ENCODE measurements around the gene BSCL2. TPM values are rescaled to one million over a fixed set of nuclear protein-coding genes. Genes with fewer than 3 reads are reported as not detected.

BSCL2 gene
- total and polyA plus RNA-seq, 2 donors (not counting 1 experiment from before 2014, with no cell fraction given) = 38.5 to 56.3 TPM

- H3K27ac Mint-ChIP-seq = peak within 1 kb of the TSS; percentile 93
- WGBS (ENCODE audit: insufficient coverage) = 8% methylated on average over 48 of the region's 55 CpGs
- ChIA-PET CTCF (interaction anchor here (0.6 to 3.0 kb wide), 7 partner anchors 11 to 778 kb away, joined by 3 to 32 read pairs (median 3); partner anchors contain the start of genes C11orf98, CSKMT and POLR2G), POLR2A (interaction anchor here (0.6 to 3.2 kb wide), 11 partner anchors 8 to 1354 kb away, joined by 3 to 16 read pairs (median 5); partner anchors contain the start of genes C11orf98, CSKMT, EML3 and HNRNPUL2)
- Histone ChIP-seq H2AFZ (ENCODE audit: insufficient read depth, low read depth, low read length, poor library complexity, severe bottlenecking) (peak within 1 kb of the TSS; percentile 96), H3K79me2 (ENCODE audit: control insufficient read depth, insufficient read depth, low read length) (peaks cover 35% of the 10 kb centered on the region), H3K4me1 (ENCODE audit: control insufficient read depth in 2 of 2, insufficient read depth in 2 of 2, low read length in 2 of 2) (peaks cover 9 to 20% of the 10 kb centered on the region in 2 donors), H3K36me3 (replicated peaks in 1 of 2; ENCODE audit: control extremely low read depth in 1 of 2, control insufficient read depth in 1 of 2, extremely low read depth in 1 of 2, insufficient read depth in 2 of 2, low read length in 1 of 2) (peaks cover 1 to 20% of the 10 kb centered on the region in 2 experiments), H3K27me3 (replicated peaks in 1 of 4; ENCODE audit: control extremely low read depth in 1 of 4, control insufficient read depth in 3 of 4, insufficient read depth in 4 of 4, low read length in 3 of 4) (no peaks in the 10 kb centered on the region), H3K4me2 (replicated peaks; ENCODE audit: low read depth, low read length, poor library complexity, severe bottlenecking) (peak within 1 kb of the TSS; percentile 90), H4K20me1 (ENCODE audit: control insufficient read depth, insufficient read depth, low read length, poor library complexity, severe bottlenecking) (no peaks in the 10 kb centered on the region), H3K4me3 (ENCODE audit: control extremely low read depth in 1 of 5, extremely low read depth in 1 of 5, insufficient read depth in 1 of 5, low read depth in 2 of 5, low read length in 4 of 5) (peak within 1 kb of the TSS; percentile 71 to 99 (median 98)), H3K27ac (ENCODE audit: low read length in 2 of 2) (peak within 1 kb of the TSS; percentile 83 to 99), H3K9ac (ENCODE audit: low read length) (peak within 1 kb of the TSS; percentile 99), H3K9me3 (ENCODE audit: control extremely low read depth in 1 of 3, control insufficient read depth in 2 of 3, insufficient read depth in 1 of 3, low read length in 2 of 3) (no peaks in the 10 kb centered on the region)
- intact Hi-C loops (cut with micrococcal nuclease) = loop anchor here (1.0 to 2.0 kb wide), 6 partner anchors 8 to 48 kb away; partner anchors contain the start of genes C11orf98, CSKMT, HNRNPUL2 and INTS5
- DNase-seq = peak; percentile 92
- H3K4me3 Mint-ChIP-seq = peak within 1 kb of the TSS; percentile 88
- ATAC-seq (ENCODE audit: low read depth) = peak; percentile 77
- peaks cover 34% of the 10 kb centered on the region for H3K4me1 Mint-ChIP-seq
- H3K27me3 Mint-ChIP-seq = no peaks in the 10 kb centered on the region
- no peaks in the 10 kb centered on the region for H3K9me3 Mint-ChIP-seq (ENCODE audit: insufficient read depth)
- no peak for TF ChIP-seq CTCF (IDR thresholded peaks at IDR 0.05)
- no peak for TF ChIP-seq EZH2 (IDR thresholded peaks at IDR 0.05; ENCODE audit: borderline replicate concordance, insufficient read depth, low read depth, low read length, poor library complexity, severe bottlenecking)
Measured at GRCh38 chr11:62678770-62679696, 28.2 kb downstream of the BSCL2 start, which contains the start of gene UBXN1. UBXN1 (minus strand) TSS chr11:62679073; CDS start chr11:62678923, 150 bp downstream.
